Neural progenitor cell (in vitro differentiated cells): ENCODE results near the gene PATZ1. TPM values are rescaled to one million over a fixed set of nuclear protein-coding genes. Genes with fewer than 3 reads are reported as not detected.
"Not testable (repeated sequence)": the region's sequence is repeated elsewhere in the genome, so short reads cannot be mapped to it uniquely, and the experiment has no call there.

ENCODE experiments used
- DNase-seq: peaks from one replicate; pipeline ENCODE4 v3.0.0-alpha.2; 2016; ENCODE audit warnings: low spot score
- H2AFZ ChIP-seq: fragments of 200-600 bp; sonication (generic); replicated peaks from 2 replicates; pipeline ENCODE4 v1.6.1; 2016; ENCODE audit warnings: antibody characterized with exemption
- H3F3A ChIP-seq: fragments of 200-600 bp; sonication (generic); 2 replicates; pipeline ENCODE4 v1.6.1; 2016; ENCODE audit warnings: antibody characterized with exemption, low read depth
- H3K27ac ChIP-seq: fragments of 200-600 bp; sonication (generic); 2 replicates; pipeline ENCODE4 v1.5.1; 2016; ENCODE audit warnings: mild to moderate bottlenecking
- H3K27me3 ChIP-seq: fragments of 200-600 bp; sonication (generic); 2 replicates; pipeline ENCODE4 v1.6.1; 2016; ENCODE audit warnings: mild to moderate bottlenecking, moderate library complexity
- H3K36me3 ChIP-seq: fragments of 200-600 bp; sonication (generic); 2 replicates; pipeline ENCODE4 v1.5.1; 2016
- H3K4me1 ChIP-seq: fragments of 200-600 bp; sonication (generic); 2 replicates; pipeline ENCODE4 v1.6.1; 2016; ENCODE audit warnings: mixed run types
- H3K4me2 ChIP-seq: fragments of 200-600 bp; sonication (generic); 2 replicates; pipeline ENCODE4 v1.6.1; 2016
- H3K4me3 ChIP-seq: fragments of 200-600 bp; sonication (generic); 2 replicates; pipeline ENCODE4 v1.5.1; 2016
- H3K79me2 ChIP-seq: fragments of 200-600 bp; sonication (generic); 2 replicates; pipeline ENCODE4 v1.6.1; 2016; ENCODE audit warnings: low read depth
- H3K9ac ChIP-seq: fragments of 200-600 bp; sonication (generic); 2 replicates; pipeline ENCODE4 v1.6.1; 2016
- H3K9me3 ChIP-seq: fragments of 200-600 bp; sonication (generic); 2 replicates; pipeline ENCODE4 v1.5.1; 2016; ENCODE audit warnings: low read depth
- H4K20me1 ChIP-seq: fragments of 200-600 bp; sonication (generic); 2 replicates; pipeline ENCODE4 v1.6.1; 2016; ENCODE audit warnings: low read depth
- H3K27ac Mint-ChIP-seq: 3 replicates; pipeline ENCODE4 v1.8.0; 2021; ENCODE audit warnings: mixed read lengths
- H3K27me3 Mint-ChIP-seq: 2 replicates; pipeline ENCODE4 v1.8.0; 2022; ENCODE audit warnings: low read depth, mild to moderate bottlenecking, inconsistent platforms, moderate library complexity, mixed read lengths; ENCODE audit not compliant: insufficient read depth
- H3K36me3 Mint-ChIP-seq: 3 replicates; pipeline ENCODE4 v1.8.0; 2021; ENCODE audit warnings: mixed read lengths
- H3K4me1 Mint-ChIP-seq: 3 replicates; pipeline ENCODE4 v1.8.0; 2021; ENCODE audit warnings: mixed read lengths
- H3K4me3 Mint-ChIP-seq: 3 replicates; pipeline ENCODE4 v1.8.0; 2021; ENCODE audit warnings: mild to moderate bottlenecking, moderate library complexity, mixed read lengths
- H3K9me3 Mint-ChIP-seq: 3 replicates; pipeline ENCODE4 v1.8.0; 2020; ENCODE audit warnings: mixed read lengths
- EZH2 ChIP-seq: fragments of 200-600 bp; sonication (generic); IDR thresholded peaks from 2 replicates; pipeline ENCODE4 v1.6.1; 2017; ENCODE audit warnings: antibody characterized with exemption, mild to moderate bottlenecking, moderate library complexity
- EZH2phosphoT487 ChIP-seq: fragments of 200-600 bp; sonication (generic); IDR thresholded peaks from 2 replicates; pipeline ENCODE4 v1.6.1; 2017; ENCODE audit warnings: antibody characterized with exemption
- total RNA-seq: library from RNA; depleted of rRNA; stranded (reverse); fragments of >200 nt; gene quantifications from 2 replicates; pipeline ENCODE4 v1.2.3, GENCODE V29; 2015; ENCODE audit warnings: low replicate concordance
- TF ChIP-seq, protein P1 (sequence below): fragments of 200-600 bp; sonication (generic); IDR thresholded peaks from 2 replicates; pipeline ENCODE4 v1.5.1; 2017; ENCODE audit warnings: antibody characterized with exemption, mild to moderate bottlenecking

PATZ1 gene, protein sequence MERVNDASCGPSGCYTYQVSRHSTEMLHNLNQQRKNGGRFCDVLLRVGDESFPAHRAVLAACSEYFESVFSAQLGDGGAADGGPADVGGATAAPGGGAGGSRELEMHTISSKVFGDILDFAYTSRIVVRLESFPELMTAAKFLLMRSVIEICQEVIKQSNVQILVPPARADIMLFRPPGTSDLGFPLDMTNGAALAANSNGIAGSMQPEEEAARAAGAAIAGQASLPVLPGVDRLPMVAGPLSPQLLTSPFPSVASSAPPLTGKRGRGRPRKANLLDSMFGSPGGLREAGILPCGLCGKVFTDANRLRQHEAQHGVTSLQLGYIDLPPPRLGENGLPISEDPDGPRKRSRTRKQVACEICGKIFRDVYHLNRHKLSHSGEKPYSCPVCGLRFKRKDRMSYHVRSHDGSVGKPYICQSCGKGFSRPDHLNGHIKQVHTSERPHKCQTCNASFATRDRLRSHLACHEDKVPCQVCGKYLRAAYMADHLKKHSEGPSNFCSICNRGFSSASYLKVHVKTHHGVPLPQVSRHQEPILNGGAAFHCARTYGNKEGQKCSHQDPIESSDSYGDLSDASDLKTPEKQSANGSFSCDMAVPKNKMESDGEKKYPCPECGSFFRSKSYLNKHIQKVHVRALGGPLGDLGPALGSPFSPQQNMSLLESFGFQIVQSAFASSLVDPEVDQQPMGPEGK
- total RNA-seq = 28.6 and 55.3 TPM in 2 replicates

DNA sequence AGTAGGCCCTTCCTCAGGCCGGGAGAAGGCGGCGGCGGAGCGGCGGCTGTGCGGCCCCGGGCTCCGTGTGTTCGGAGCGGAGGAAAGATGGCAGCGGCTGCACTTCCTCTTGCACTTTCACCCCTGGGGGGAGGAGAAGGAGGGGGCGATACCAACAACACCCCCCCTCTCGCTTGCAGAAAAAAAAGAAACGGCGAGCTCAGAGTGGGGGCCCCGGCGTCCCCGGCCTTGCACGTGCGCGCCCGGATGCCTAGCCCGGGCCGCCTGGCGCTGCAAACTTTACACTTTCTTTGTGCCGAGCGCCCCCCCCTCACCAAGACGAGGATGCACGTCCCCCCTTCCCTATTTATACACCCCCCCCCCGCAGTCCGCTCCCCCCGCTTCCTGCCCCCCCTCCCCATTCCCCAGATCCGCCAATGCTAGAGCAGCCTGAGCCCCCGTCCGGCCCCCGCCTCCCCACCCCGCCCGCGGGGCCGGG, at the start of gene PATZ1:
TSS of gene PATZ1 (minus strand) at position 92 of the 478 bp plus-strand sequence. CDS start 744 bp downstream, outside the sequence.
- no peaks in the 10 kb centered on the region for H3K27me3 ChIP-seq
- peak within 1 kb of the TSS; percentile 91 for H3K4me2 ChIP-seq
- H4K20me1 ChIP-seq = peaks cover 21% of the 10 kb centered on the region
- H3K4me1 Mint-ChIP-seq = peaks cover 62% of the 10 kb centered on the region
- H2AFZ ChIP-seq = peak within 1 kb of the TSS; percentile 17
- H3K9me3 Mint-ChIP-seq = no peaks in the 10 kb centered on the region
- H3K27ac ChIP-seq = peak within 1 kb of the TSS; percentile 94
- peak within 1 kb of the TSS; percentile 91 for H3K4me3 Mint-ChIP-seq
- no peak within 1 kb of the TSS for H3K27ac Mint-ChIP-seq
- H3K9ac ChIP-seq = peak within 1 kb of the TSS; percentile 69
- no peaks in the 10 kb centered on the region for H3K9me3 ChIP-seq
- peaks cover 8% of the 10 kb centered on the region for H3K27me3 Mint-ChIP-seq
- DNase-seq = no peak
- no peaks in the 10 kb centered on the region for H3K36me3 ChIP-seq
- no peak for TF ChIP-seq EZH2
- TF ChIP-seq, protein P1, sequence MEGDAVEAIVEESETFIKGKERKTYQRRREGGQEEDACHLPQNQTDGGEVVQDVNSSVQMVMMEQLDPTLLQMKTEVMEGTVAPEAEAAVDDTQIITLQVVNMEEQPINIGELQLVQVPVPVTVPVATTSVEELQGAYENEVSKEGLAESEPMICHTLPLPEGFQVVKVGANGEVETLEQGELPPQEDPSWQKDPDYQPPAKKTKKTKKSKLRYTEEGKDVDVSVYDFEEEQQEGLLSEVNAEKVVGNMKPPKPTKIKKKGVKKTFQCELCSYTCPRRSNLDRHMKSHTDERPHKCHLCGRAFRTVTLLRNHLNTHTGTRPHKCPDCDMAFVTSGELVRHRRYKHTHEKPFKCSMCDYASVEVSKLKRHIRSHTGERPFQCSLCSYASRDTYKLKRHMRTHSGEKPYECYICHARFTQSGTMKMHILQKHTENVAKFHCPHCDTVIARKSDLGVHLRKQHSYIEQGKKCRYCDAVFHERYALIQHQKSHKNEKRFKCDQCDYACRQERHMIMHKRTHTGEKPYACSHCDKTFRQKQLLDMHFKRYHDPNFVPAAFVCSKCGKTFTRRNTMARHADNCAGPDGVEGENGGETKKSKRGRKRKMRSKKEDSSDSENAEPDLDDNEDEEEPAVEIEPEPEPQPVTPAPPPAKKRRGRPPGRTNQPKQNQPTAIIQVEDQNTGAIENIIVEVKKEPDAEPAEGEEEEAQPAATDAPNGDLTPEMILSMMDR = no peak
- no peak for TF ChIP-seq EZH2phosphoT487
- peaks cover 38% of the 10 kb centered on the region for H3K4me1 ChIP-seq
- H3K4me3 ChIP-seq = peak within 1 kb of the TSS; percentile 71
- peaks cover 66% of the 10 kb centered on the region for H3K79me2 ChIP-seq
- peaks cover 3% of the 10 kb centered on the region for H3K36me3 Mint-ChIP-seq
- peaks cover 57% of the 10 kb centered on the region for H3F3A ChIP-seq

DNA sequence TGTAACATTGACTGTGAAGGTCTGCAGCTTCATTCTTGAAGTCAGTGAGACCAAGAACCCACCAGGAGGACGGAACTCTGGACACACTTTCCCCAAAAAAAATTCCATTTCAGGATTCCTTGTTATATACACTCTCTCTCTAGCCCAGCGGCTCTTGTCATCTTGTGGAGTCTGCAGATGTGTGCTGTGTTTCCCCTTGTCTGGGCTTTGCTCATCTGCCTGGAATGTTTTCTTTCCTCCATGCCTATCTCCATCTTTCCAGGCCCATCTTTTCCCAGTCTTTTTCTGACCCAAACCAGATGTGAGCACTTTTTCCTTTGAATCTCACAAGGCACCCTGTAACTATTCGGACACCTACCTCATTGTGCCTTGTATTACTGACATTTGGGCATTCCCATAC, 48.2 kb upstream of the PATZ1 start:
- H3K4me1 Mint-ChIP-seq = no peaks in the 10 kb centered on the region
- H4K20me1 ChIP-seq = no peaks in the 10 kb centered on the region
- H3K27ac ChIP-seq = no peak overlapping the region
- TF ChIP-seq EZH2phosphoT487 (no peak), EZH2 (no peak)
- TF ChIP-seq, protein P1 = no peak
- H2AFZ ChIP-seq = no peak overlapping the region
- H3K27me3 Mint-ChIP-seq = no peaks in the 10 kb centered on the region
- H3K4me3 Mint-ChIP-seq = no peak overlapping the region
- H3K79me2 ChIP-seq = no peaks in the 10 kb centered on the region
- no peaks in the 10 kb centered on the region for H3K27me3 ChIP-seq
- DNase-seq = no peak
- peaks cover 8% of the 10 kb centered on the region for H3K4me1 ChIP-seq
- H3F3A ChIP-seq = peaks cover 9% of the 10 kb centered on the region
- no peak overlapping the region for H3K4me2 ChIP-seq
- H3K36me3 Mint-ChIP-seq = no peaks in the 10 kb centered on the region
- no peak overlapping the region for H3K4me3 ChIP-seq
- no peaks in the 10 kb centered on the region for H3K36me3 ChIP-seq
- H3K9ac ChIP-seq = no peak overlapping the region
- no peaks in the 10 kb centered on the region for H3K9me3 ChIP-seq
- H3K9me3 Mint-ChIP-seq = peaks cover 3% of the 10 kb centered on the region
- H3K27ac Mint-ChIP-seq = no peak overlapping the region

DNA sequence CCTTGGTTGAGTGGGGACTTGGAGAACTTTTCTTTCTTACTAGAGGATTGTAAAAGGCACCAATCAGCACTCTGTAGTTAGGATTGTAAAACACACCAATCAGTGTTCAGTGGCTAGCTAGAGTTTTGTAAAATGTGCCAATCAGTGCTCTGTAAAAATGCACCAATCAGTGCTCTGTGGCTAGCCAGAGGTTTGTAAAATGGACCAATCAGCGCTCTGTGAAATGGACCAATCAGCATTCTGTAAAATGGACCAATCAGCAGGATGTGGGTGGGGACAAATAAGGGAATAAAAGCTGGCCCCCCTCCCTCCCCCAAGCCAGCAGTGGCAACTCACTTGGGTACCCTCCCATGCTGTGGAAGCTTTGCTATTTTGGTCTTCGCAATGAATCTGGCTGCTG, 47.7 kb upstream of the PATZ1 start:
- Histone ChIP-seq H2AFZ (no peak overlapping the region), H3K36me3 (no peaks in the 10 kb centered on the region), H3K9ac (no peak overlapping the region), H3K4me2 (no peak overlapping the region), H3K27ac (no peak overlapping the region), H3K27me3 (no peaks in the 10 kb centered on the region), H3K4me1 (peaks cover 7% of the 10 kb centered on the region), H4K20me1 (no peaks in the 10 kb centered on the region), H3K9me3 (no peaks in the 10 kb centered on the region), H3K79me2 (no peaks in the 10 kb centered on the region), H3K4me3 (no peak overlapping the region), H3F3A (peaks cover 9% of the 10 kb centered on the region)
- Mint-ChIP-seq H3K4me3 (no peak overlapping the region), H3K27me3 (no peaks in the 10 kb centered on the region), H3K36me3 (no peaks in the 10 kb centered on the region), H3K9me3 (peaks cover 3% of the 10 kb centered on the region), H3K4me1 (no peaks in the 10 kb centered on the region), H3K27ac (no peak overlapping the region)
- TF ChIP-seq EZH2phosphoT487 (no peak), EZH2 (no peak)
- TF ChIP-seq, protein P1 = no peak
- DNase-seq = no peak

DNA sequence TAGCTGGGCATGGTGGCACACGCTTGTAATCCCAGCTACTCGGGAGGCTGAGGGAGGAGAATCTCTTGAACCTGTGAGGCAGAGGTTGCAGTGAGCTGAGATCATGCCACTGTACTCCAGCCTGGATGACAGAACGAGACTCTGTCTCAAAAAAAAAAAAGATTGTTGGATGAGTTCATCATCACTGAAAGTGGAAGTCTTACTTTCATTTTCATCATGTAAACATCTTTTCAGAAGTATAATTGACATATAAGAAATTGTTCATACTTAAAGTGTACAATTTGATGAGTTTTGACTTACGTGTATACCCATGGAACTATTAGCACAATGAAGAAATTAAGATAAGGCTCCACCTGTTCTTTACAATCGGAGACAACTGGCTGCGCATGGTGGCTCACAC, 32.5 kb upstream of the PATZ1 start:
- not testable (repeated sequence) for H3K4me3 ChIP-seq, H4K20me1 ChIP-seq, H3K4me1 Mint-ChIP-seq, H3K27me3 Mint-ChIP-seq, H3K27ac Mint-ChIP-seq, H3K9ac ChIP-seq, H3K4me3 Mint-ChIP-seq, H3F3A ChIP-seq, H3K27me3 ChIP-seq, H2AFZ ChIP-seq, H3K36me3 Mint-ChIP-seq, DNase-seq, H3K27ac ChIP-seq, H3K9me3 ChIP-seq, H3K36me3 ChIP-seq, H3K79me2 ChIP-seq, H3K9me3 Mint-ChIP-seq, H3K4me2 ChIP-seq, H3K4me1 ChIP-seq
